Activated naive CD4-positive, alpha-beta T cell treated with anti-CD3 and anti-CD28 coated beads, Interleukin-2, amount 10 ng/mL, durations not matched to agents 7 days and 5 days (primary cell): ENCODE results near the gene RPS28.
"Not testable (repeated sequence)": the region's sequence is repeated elsewhere in the genome, so short reads cannot be mapped to it uniquely, and the experiment has no call there.

Experiments
- CTCF ChIA-PET: fragments of 350-600 bp; sonication (Branson Sonifier 250); formaldehyde crosslinking; loops from one replicate; lab custom pipeline; 2021; ENCODE audit warnings: antibody characterized with exemption; lab: Charles Lee
- DNase-seq: peaks from one replicate; pipeline ENCODE4 v3.0.0-alpha.2; 2020
- H3K27ac Mint-ChIP-seq: one replicate; pipeline ENCODE4 v1.8.0; 2021; ENCODE audit warnings: mild to moderate bottlenecking, moderate library complexity, mixed read lengths
- H3K27me3 Mint-ChIP-seq: one replicate; pipeline ENCODE4 v1.8.0; 2021; ENCODE audit warnings: mild to moderate bottlenecking, mixed read lengths
- H3K36me3 Mint-ChIP-seq: one replicate; pipeline ENCODE4 v1.8.0; 2021; ENCODE audit warnings: mixed read lengths
- H3K4me1 Mint-ChIP-seq: one replicate; pipeline ENCODE4 v1.8.0; 2021; ENCODE audit warnings: mixed read lengths
- H3K4me3 Mint-ChIP-seq: one replicate; pipeline ENCODE4 v1.8.0; 2021; ENCODE audit warnings: mild to moderate bottlenecking, moderate library complexity, mixed read lengths
- H3K9me3 Mint-ChIP-seq: one replicate; pipeline ENCODE4 v1.8.0; 2021; ENCODE audit warnings: mixed read lengths

The RPS28 gene

GRCh38 chr19:8321067-8321985 is at the start of gene RPS28, which contains the start of gene NDUFA7:
RPS28 (plus strand) TSS chr19:8321496; CDS start chr19:8321531, 35 bp downstream.
NDUFA7 (minus strand) TSS chr19:8321375; CDS start chr19:8321358, 17 bp downstream.
- Mint-ChIP-seq H3K27ac (peak within 1 kb of the TSS; percentile 95), H3K4me3 (peak within 1 kb of the TSS; percentile 100), H3K9me3 (no peaks in the 10 kb centered on the region), H3K36me3 (peaks cover 28% of the 10 kb centered on the region), H3K27me3 (no peaks in the 10 kb centered on the region), H3K4me1 (peaks cover 41% of the 10 kb centered on the region)
- CTCF ChIA-PET, result interaction anchor here (0.9 kb wide), 1 partner anchor 52 kb away, joined by 3 read pairs; no protein-coding TSS in a partner anchor
- peak; percentile 98 for DNase-seq

GRCh38 chr19:8276508-8276907 is 44.8 kb upstream of the RPS28 start:
- H3K27me3 Mint-ChIP-seq, H3K4me1 Mint-ChIP-seq, H3K36me3 Mint-ChIP-seq, H3K4me3 Mint-ChIP-seq, CTCF ChIA-PET, H3K9me3 Mint-ChIP-seq, H3K27ac Mint-ChIP-seq, DNase-seq: not testable (repeated sequence)

- CTCF ChIA-PET, H3K27ac Mint-ChIP-seq, H3K27me3 Mint-ChIP-seq, H3K4me1 Mint-ChIP-seq, H3K36me3 Mint-ChIP-seq, H3K9me3 Mint-ChIP-seq, H3K4me3 Mint-ChIP-seq, DNase-seq: not testable (repeated sequence)
Measured at GRCh38 chr19:8291337-8291736, 30.0 kb upstream of the RPS28 start.

GRCh38 chr19:8302357-8302691 is 19.0 kb upstream of the RPS28 start:
- DNase-seq, result peak; percentile 11
- Mint-ChIP-seq H3K4me3 (no peak overlapping the region), H3K9me3 (no peaks in the 10 kb centered on the region), H3K4me1 (peaks cover 20% of the 10 kb centered on the region), H3K27ac (no peak overlapping the region), H3K36me3 (peaks cover 5% of the 10 kb centered on the region), H3K27me3 (no peaks in the 10 kb centered on the region)
- CTCF ChIA-PET, result no interaction called here

- CTCF ChIA-PET, result no interaction called here
- Mint-ChIP-seq H3K4me1 (peaks cover 24% of the 10 kb centered on the region), H3K27me3 (no peaks in the 10 kb centered on the region), H3K4me3 (no peak overlapping the region), H3K36me3 (peaks cover 5% of the 10 kb centered on the region), H3K9me3 (no peaks in the 10 kb centered on the region), H3K27ac (no peak overlapping the region)
- DNase-seq, result no peak
Measured at GRCh38 chr19:8302734-8303133, 18.6 kb upstream of the RPS28 start.

- H3K4me1 Mint-ChIP-seq, result peaks cover 41% of the 10 kb centered on the region
- H3K27ac Mint-ChIP-seq, result peak overlapping the region; percentile 7
- H3K27me3 Mint-ChIP-seq, result no peaks in the 10 kb centered on the region
- H3K36me3 Mint-ChIP-seq, result peaks cover 12% of the 10 kb centered on the region
- DNase-seq, result peak; percentile 34
- H3K9me3 Mint-ChIP-seq, result no peaks in the 10 kb centered on the region
- no peak overlapping the region for H3K4me3 Mint-ChIP-seq
- CTCF ChIA-PET, result no interaction called here
Measured at GRCh38 chr19:8304841-8305621, 16.3 kb upstream of the RPS28 start.

GRCh38 chr19:8305798-8306197 is 15.5 kb upstream of the RPS28 start:
- H3K4me3 Mint-ChIP-seq, result no peak overlapping the region

GRCh38 chr19:8306235-8307054 is 14.9 kb upstream of the RPS28 start:
- Mint-ChIP-seq H3K4me3 (peak overlapping the region; percentile 94), H3K27me3 (no peaks in the 10 kb centered on the region), H3K36me3 (peaks cover 16% of the 10 kb centered on the region), H3K9me3 (no peaks in the 10 kb centered on the region), H3K4me1 (peaks cover 41% of the 10 kb centered on the region), H3K27ac (peak overlapping the region; percentile 93)
- CTCF ChIA-PET, result no interaction called here
- DNase-seq, result no peak

More at GRCh38 chr19:8305798-8306197, 15.5 kb upstream of the RPS28 start:
- peaks cover 41% of the 10 kb centered on the region for H3K4me1 Mint-ChIP-seq
- H3K36me3 Mint-ChIP-seq, result peaks cover 12% of the 10 kb centered on the region
- H3K27me3 Mint-ChIP-seq, result no peaks in the 10 kb centered on the region
- CTCF ChIA-PET, result no interaction called here
- H3K9me3 Mint-ChIP-seq, result no peaks in the 10 kb centered on the region
- DNase-seq, result peak; percentile 14
- no peak overlapping the region for H3K27ac Mint-ChIP-seq

GRCh38 chr19:8307400-8307964 is 13.8 kb upstream of the RPS28 start:
- CTCF ChIA-PET, result no interaction called here
- H3K4me1 Mint-ChIP-seq, result peaks cover 41% of the 10 kb centered on the region
- H3K4me3 Mint-ChIP-seq, result peak overlapping the region; percentile 94

GRCh38 chr19:8307965-8308866 is 13.1 kb upstream of the RPS28 start, which contains the start of gene CD320:
CD320 (minus strand) TSS chr19:8308358; CDS start chr19:8308290, 68 bp downstream.
- H3K27me3 Mint-ChIP-seq, result no peaks in the 10 kb centered on the region
- H3K9me3 Mint-ChIP-seq, result no peaks in the 10 kb centered on the region
- H3K36me3 Mint-ChIP-seq, result peaks cover 20% of the 10 kb centered on the region
- DNase-seq, result peak; percentile 90
- CTCF ChIA-PET, result no interaction called here
- peak within 1 kb of the TSS; percentile 94 for H3K4me3 Mint-ChIP-seq
- peaks cover 41% of the 10 kb centered on the region for H3K4me1 Mint-ChIP-seq
- H3K27ac Mint-ChIP-seq, result peak within 1 kb of the TSS; percentile 93

More at GRCh38 chr19:8307400-8307964, 13.8 kb upstream of the RPS28 start:
- peak overlapping the region; percentile 93 for H3K27ac Mint-ChIP-seq
- DNase-seq, result no peak
- H3K9me3 Mint-ChIP-seq, result no peaks in the 10 kb centered on the region
- no peaks in the 10 kb centered on the region for H3K27me3 Mint-ChIP-seq
- H3K36me3 Mint-ChIP-seq, result peaks cover 20% of the 10 kb centered on the region

- CTCF ChIA-PET, result no interaction called here
- Mint-ChIP-seq H3K4me3 (peak overlapping the region; percentile 94), H3K36me3 (peaks cover 20% of the 10 kb centered on the region), H3K27me3 (no peaks in the 10 kb centered on the region), H3K9me3 (no peaks in the 10 kb centered on the region), H3K27ac (peak overlapping the region; percentile 85), H3K4me1 (peaks cover 41% of the 10 kb centered on the region)
- DNase-seq, result no peak
Measured at GRCh38 chr19:8308891-8309291, 12.4 kb upstream of the RPS28 start.

- CTCF ChIA-PET, result no interaction called here
- no peaks in the 10 kb centered on the region for H3K9me3 Mint-ChIP-seq
- H3K36me3 Mint-ChIP-seq, result peaks cover 20% of the 10 kb centered on the region
- no peak for DNase-seq
- no peaks in the 10 kb centered on the region for H3K27me3 Mint-ChIP-seq
- peaks cover 38% of the 10 kb centered on the region for H3K4me1 Mint-ChIP-seq
- H3K27ac Mint-ChIP-seq, result no peak overlapping the region
- no peak overlapping the region for H3K4me3 Mint-ChIP-seq
Measured at GRCh38 chr19:8310342-8311055, 10.8 kb upstream of the RPS28 start.
